ENCODE measurements around the gene NHLRC2. TPM values are rescaled to one million over a fixed set of nuclear protein-coding genes. Genes with fewer than 3 reads are reported as not detected.

NHLRC2 gene
- total and polyA plus RNA-seq, 2 of the 13 experiments (the other 11 are each of a cell fraction or from before 2014, with no cell fraction given) = 7.6 to 12.7 TPM

GRCh38 chr10:113854761-113855588 lies 514 bp downstream of the NHLRC2 start (continued):
- TF ChIP-seq SIN3A (IDR thresholded peaks at IDR 0.05; ENCODE audit: borderline replicate concordance, low read depth, low read length) = peak; percentile 57; the same call in 1 of the 2 replicates
- peak; percentile 92 for TF ChIP-seq ZFX (CRISPR knock-in tag; IDR thresholded peaks at IDR 0.05; ENCODE audit: low read depth)
- TF ChIP-seq ZNF788 (CRISPR knock-in tag; IDR thresholded peaks at IDR 0.05; ENCODE audit: borderline replicate concordance) = peak; percentile 73; the same call in 1 of the 2 replicates
- no peak for TF ChIP-seq MIER2 (CRISPR knock-in tag; IDR thresholded peaks at IDR 0.05)
- 0 out of 2 replicates have a peak, but pooled peaks have one; percentile 49 for TF ChIP-seq HOXA9 (CRISPR knock-in tag; IDR thresholded peaks at IDR 0.05; ENCODE audit: borderline replicate concordance)
- TF ChIP-seq, protein P1, sequence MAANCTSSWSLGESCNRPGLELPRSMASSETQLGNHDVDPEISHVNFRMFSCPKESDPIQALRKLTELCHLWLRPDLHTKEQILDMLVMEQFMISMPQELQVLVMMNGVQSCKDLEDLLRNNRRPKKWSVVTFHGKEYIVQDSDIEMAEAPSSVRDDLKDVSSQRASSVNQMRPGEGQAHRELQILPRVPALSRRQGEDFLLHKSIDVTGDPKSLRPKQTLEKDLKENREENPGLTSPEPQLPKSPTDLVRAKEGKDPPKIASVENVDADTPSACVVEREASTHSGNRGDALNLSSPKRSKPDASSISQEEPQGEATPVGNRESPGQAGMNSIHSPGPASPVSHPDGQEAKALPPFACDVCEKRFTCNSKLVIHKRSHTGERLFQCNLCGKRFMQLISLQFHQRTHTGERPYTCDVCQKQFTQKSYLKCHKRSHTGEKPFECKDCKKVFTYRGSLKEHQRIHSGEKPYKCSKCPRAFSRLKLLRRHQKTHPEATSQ (CRISPR knock-in tag; IDR thresholded peaks at IDR 0.05; ENCODE audit: borderline replicate concordance) = no peak
- TF ChIP-seq, protein P2, sequence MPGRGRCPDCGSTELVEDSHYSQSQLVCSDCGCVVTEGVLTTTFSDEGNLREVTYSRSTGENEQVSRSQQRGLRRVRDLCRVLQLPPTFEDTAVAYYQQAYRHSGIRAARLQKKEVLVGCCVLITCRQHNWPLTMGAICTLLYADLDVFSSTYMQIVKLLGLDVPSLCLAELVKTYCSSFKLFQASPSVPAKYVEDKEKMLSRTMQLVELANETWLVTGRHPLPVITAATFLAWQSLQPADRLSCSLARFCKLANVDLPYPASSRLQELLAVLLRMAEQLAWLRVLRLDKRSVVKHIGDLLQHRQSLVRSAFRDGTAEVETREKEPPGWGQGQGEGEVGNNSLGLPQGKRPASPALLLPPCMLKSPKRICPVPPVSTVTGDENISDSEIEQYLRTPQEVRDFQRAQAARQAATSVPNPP (CRISPR knock-in tag; IDR thresholded peaks at IDR 0.05) = no peak
- peak; percentile 54 for TF ChIP-seq THAP9 (CRISPR knock-in tag; IDR thresholded peaks at IDR 0.05; ENCODE audit: borderline replicate concordance)
- peak; percentile 39; the same call in 1 of the 2 replicates for TF ChIP-seq ZMYM4 (CRISPR knock-in tag; IDR thresholded peaks at IDR 0.05)
- TF ChIP-seq ZNF687 (CRISPR knock-in tag; IDR thresholded peaks at IDR 0.05) = peak; percentile 74
- 0 out of 2 replicates have a peak, but pooled peaks have one; percentile 3 for TF ChIP-seq ZNF75D (CRISPR knock-in tag; IDR thresholded peaks at IDR 0.05; ENCODE audit: borderline replicate concordance)
- TF ChIP-seq SP5 (CRISPR knock-in tag; IDR thresholded peaks at IDR 0.05; ENCODE audit: borderline replicate concordance, low read depth) = 0 out of 2 replicates have a peak, but pooled peaks have one; percentile 5
- no peak for TF ChIP-seq FOSL2 (CRISPR knock-in tag; IDR thresholded peaks at IDR 0.05)
- TF ChIP-seq HBP1 (CRISPR knock-in tag; IDR thresholded peaks at IDR 0.05; ENCODE audit: low read depth) = 0 out of 2 replicates have a peak, but pooled peaks have one; percentile 18
- 0 out of 2 replicates have a peak, but pooled peaks have one; percentile 48 for TF ChIP-seq AHR (CRISPR knock-in tag; IDR thresholded peaks at IDR 0.05)
- peak; percentile 56; the same call in 1 of the 2 replicates for TF ChIP-seq RXRA (CRISPR knock-in tag; IDR thresholded peaks at IDR 0.05)
